ENCODE measurements around the gene ZNF415. TPM values are rescaled to one million over a fixed set of nuclear protein-coding genes. Genes with fewer than 3 reads are reported as not detected.

The ZNF415 gene
- total RNA-seq, 6 donors from 2014 or later: 2.4 to 7.9 (median 4.3) TPM

DNA sequence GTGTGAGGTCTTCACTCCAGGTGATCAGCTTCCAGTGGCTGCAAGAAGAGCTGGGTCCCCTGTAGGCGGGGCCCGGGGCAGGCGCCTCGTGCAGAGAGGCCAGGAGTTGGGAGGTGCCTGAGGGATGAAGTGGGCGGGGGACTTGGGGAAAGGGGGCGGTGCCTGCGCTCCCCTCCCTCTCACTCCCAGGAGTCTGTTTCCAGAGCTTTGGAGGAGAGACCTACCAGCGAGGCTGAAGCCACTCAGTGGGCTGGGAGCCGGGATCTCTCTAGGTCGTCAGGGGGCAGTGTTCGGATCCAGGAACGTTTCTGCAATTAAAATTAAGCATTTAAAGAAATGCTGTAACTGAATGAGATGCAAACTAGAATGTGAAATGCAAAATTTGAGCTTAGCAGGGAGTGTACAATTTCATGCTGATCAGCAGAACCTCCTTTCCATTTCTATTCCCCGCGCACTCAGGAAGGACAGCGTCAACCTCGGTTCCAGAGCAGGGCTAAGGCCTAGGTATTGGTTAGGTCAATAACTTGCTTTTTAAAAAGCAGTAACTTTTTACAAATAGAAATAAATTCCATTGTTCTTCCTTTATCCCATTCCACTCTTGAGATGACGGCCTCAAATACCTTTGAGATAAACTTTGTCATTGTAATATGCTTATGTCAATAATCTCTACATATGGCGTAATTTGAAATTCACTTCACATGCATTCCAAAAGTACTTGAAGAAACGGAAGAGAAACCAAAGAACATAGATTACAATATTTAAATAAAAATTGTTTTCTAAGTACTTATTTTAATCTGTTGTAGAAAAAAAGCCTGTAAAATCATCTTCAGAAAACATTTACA, 41.1 kb downstream of the ZNF415 start:
- H3K27me3 ChIP-seq: no peaks in the 10 kb centered on the region
- H3K36me3 ChIP-seq: peaks cover 14 to 42% (median 36%) of the 10 kb centered on the region in 4 donors
- H3K27ac ChIP-seq: no peak overlapping the region
- ATAC-seq (ENCODE audit: low FRiP score in 2 of 2): no peak
- no peak overlapping the region for H3K4me3 ChIP-seq
- DNase-seq: peak in 1 of 2 donors; percentile 42
- TF ChIP-seq POLR2AphosphoS5 (IDR thresholded peaks at IDR 0.05) (no peak), EP300 (IDR thresholded peaks at IDR 0.05) (no peak), POLR2A (IDR thresholded peaks at IDR 0.05) (no peak)
- TF ChIP-seq, protein P1, sequence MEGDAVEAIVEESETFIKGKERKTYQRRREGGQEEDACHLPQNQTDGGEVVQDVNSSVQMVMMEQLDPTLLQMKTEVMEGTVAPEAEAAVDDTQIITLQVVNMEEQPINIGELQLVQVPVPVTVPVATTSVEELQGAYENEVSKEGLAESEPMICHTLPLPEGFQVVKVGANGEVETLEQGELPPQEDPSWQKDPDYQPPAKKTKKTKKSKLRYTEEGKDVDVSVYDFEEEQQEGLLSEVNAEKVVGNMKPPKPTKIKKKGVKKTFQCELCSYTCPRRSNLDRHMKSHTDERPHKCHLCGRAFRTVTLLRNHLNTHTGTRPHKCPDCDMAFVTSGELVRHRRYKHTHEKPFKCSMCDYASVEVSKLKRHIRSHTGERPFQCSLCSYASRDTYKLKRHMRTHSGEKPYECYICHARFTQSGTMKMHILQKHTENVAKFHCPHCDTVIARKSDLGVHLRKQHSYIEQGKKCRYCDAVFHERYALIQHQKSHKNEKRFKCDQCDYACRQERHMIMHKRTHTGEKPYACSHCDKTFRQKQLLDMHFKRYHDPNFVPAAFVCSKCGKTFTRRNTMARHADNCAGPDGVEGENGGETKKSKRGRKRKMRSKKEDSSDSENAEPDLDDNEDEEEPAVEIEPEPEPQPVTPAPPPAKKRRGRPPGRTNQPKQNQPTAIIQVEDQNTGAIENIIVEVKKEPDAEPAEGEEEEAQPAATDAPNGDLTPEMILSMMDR (IDR thresholded peaks at IDR 0.05): no peak
- WGBS, 2 donors: 83 to 85% methylated on average over 19 of the region's 19 CpGs
- no peaks in the 10 kb centered on the region for H3K9me3 ChIP-seq
- peaks cover 0 to 3% (median 1%) of the 10 kb centered on the region in 4 donors for H3K4me1 ChIP-seq

GRCh38 chr19:53088091-53088490, 44.6 kb downstream of the ZNF415 start:
- peaks cover 0 to 3% (median 0%) of the 10 kb centered on the region in 4 donors for H3K4me1 ChIP-seq
- H3K36me3 ChIP-seq: peaks cover 36 to 72% (median 60%) of the 10 kb centered on the region in 4 donors
- no peaks in the 10 kb centered on the region for H3K27me3 ChIP-seq
- peak overlapping the region in 3 of 4 donors; percentile 44 to 82 (median 74) for H3K27ac ChIP-seq
- H3K4me3 ChIP-seq: no peak overlapping the region
- ATAC-seq (ENCODE audit: low FRiP score in 2 of 2) (no peak), DNase-seq (no peak)
- H3K9me3 ChIP-seq: no peaks in the 10 kb centered on the region
- TF ChIP-seq EP300 (IDR thresholded peaks at IDR 0.05): peak in 1 of 4 donors; percentile 29
- TF ChIP-seq POLR2AphosphoS5 (IDR thresholded peaks at IDR 0.05): no peak
- WGBS, 2 donors: 72 to 84% methylated on average over 6 of the region's 6 CpGs

GRCh38 chr19:53086949-53087348, 45.8 kb downstream of the ZNF415 start:
- Histone ChIP-seq H3K4me3 (no peak overlapping the region), H3K4me1 (peaks cover 0 to 3% (median 0%) of the 10 kb centered on the region in 4 donors), H3K36me3 (peaks cover 36 to 82% (median 60%) of the 10 kb centered on the region in 4 donors), H3K27me3 (no peaks in the 10 kb centered on the region), H3K9me3 (peaks cover 0 to 3% (median 0%) of the 10 kb centered on the region in 4 donors), H3K27ac (peak overlapping the region; percentile 17 to 82 (median 72))
- 36 to 52% methylated on average over 5 of the region's 5 CpGs for WGBS, 2 donors
- ATAC-seq (ENCODE audit: low FRiP score in 2 of 2) (no peak), DNase-seq (peak in 1 of 2 donors; percentile 43)
- no peak for TF ChIP-seq POLR2A (IDR thresholded peaks at IDR 0.05)
- TF ChIP-seq EP300 (IDR thresholded peaks at IDR 0.05): peak; percentile 10 to 71 (median 60)
- TF ChIP-seq POLR2AphosphoS5 (IDR thresholded peaks at IDR 0.05): peak; percentile 34 to 68
- TF ChIP-seq, protein P1 (IDR thresholded peaks at IDR 0.05): no peak

DNA sequence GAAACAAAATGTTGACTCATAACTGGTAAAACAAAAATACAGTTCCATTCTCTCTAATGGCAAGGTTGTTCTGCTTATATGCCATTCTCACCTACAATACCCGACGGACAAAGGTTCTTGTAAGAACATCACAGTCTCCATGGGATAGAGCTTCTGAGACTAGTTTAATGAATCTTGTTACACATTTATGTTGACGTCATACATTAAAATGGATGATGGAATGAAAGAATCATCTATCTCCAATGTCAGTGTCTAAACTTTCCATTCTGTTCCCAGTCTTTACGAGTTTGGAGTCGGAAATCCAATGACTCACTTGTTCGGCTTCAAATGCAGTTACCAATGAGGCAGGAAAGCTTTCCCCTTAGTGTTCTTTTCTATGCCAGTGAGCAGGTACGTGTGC, 47.2 kb downstream of the ZNF415 start:
- DNase-seq (no peak), ATAC-seq (ENCODE audit: low FRiP score in 2 of 2) (no peak)
- Histone ChIP-seq H3K36me3 (peaks cover 25 to 73% (median 49%) of the 10 kb centered on the region in 4 donors), H3K4me3 (no peak overlapping the region), H3K27ac (peak overlapping the region in 3 of 4 donors; percentile 67 to 82 (median 76)), H3K4me1 (peaks cover 0 to 3% (median 0%) of the 10 kb centered on the region in 4 donors), H3K9me3 (peaks cover 0 to 16% (median 9%) of the 10 kb centered on the region in 4 donors), H3K27me3 (no peaks in the 10 kb centered on the region)
- TF ChIP-seq EP300 (IDR thresholded peaks at IDR 0.05): no peak
- no peak for TF ChIP-seq POLR2A (IDR thresholded peaks at IDR 0.05)
- TF ChIP-seq POLR2AphosphoS5 (IDR thresholded peaks at IDR 0.05): no peak
- TF ChIP-seq, protein P1 (IDR thresholded peaks at IDR 0.05): no peak
- 95 to 96% methylated on average over 7 of the region's 7 CpGs for WGBS, 2 donors

DNA sequence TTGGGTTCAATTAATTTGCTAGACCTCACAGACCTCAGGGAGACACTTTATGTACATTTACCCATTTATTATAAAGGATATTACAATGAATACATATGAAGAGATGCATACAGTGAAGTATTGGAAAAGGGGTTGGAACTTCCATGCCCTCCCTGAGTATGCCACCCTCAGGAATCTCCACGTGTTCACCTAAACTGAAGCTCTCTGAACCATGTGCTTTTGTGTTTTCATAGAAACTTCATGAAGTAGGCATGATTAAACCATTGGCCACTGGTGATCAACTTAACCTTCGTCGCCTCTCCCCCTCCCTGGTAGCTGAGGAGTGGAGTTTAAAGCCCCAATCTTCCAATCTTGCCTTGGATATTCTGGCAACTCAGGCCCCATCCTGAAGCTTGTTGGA, 49.8 kb downstream of the ZNF415 start:
- peaks cover 0 to 23% (median 16%) of the 10 kb centered on the region in 4 donors for H3K9me3 ChIP-seq
- H3K36me3 ChIP-seq: peaks cover 22 to 68% (median 36%) of the 10 kb centered on the region in 4 donors
- no peak overlapping the region for H3K27ac ChIP-seq
- H3K27me3 ChIP-seq: no peaks in the 10 kb centered on the region
- H3K4me3 ChIP-seq: no peak overlapping the region
- ATAC-seq (ENCODE audit: low FRiP score in 2 of 2) (no peak), DNase-seq (no peak)
- 78 to 96% methylated on average over 3 of the region's 3 CpGs for WGBS, 2 donors
- TF ChIP-seq POLR2A (IDR thresholded peaks at IDR 0.05) (no peak), POLR2AphosphoS5 (IDR thresholded peaks at IDR 0.05) (no peak), EP300 (IDR thresholded peaks at IDR 0.05) (no peak)
- TF ChIP-seq, protein P1 (IDR thresholded peaks at IDR 0.05): no peak
- H3K4me1 ChIP-seq: peaks cover 0 to 7% (median 4%) of the 10 kb centered on the region in 4 donors
